WTC11 (cell line): ENCODE data around the gene ESPN.

ENCODE experiments used
- ATF3 ChIP-seq: sonication (generic); formaldehyde crosslinking; conservative IDR thresholded peaks from 2 replicates; pipeline ENCODE4 v1.8.1; 2022; ENCODE audit warnings: mild to moderate bottlenecking, missing genetic modification reagents
- CTCF ChIP-seq: fragments of 200-600 bp; IDR thresholded peaks from 2 replicates; pipeline ENCODE4 v1.8.0; 2022; ENCODE audit warnings: antibody characterized with exemption
- E2F1 ChIP-seq: sonication (generic); formaldehyde crosslinking; IDR thresholded peaks from 2 replicates; pipeline ENCODE4 v1.8.0; 2022; ENCODE audit warnings: mild to moderate bottlenecking, missing genetic modification reagents
- IRF1 ChIP-seq: sonication (generic); formaldehyde crosslinking; IDR thresholded peaks from 2 replicates; pipeline ENCODE4 v1.8.0; 2023; ENCODE audit warnings: missing genetic modification reagents
- MAX ChIP-seq: sonication (generic); formaldehyde crosslinking; IDR thresholded peaks from 2 replicates; pipeline ENCODE4 v1.8.0; 2022; ENCODE audit warnings: mild to moderate bottlenecking, missing genetic modification reagents
- MYBL2 ChIP-seq: sonication (generic); formaldehyde crosslinking; IDR thresholded peaks from 2 replicates; pipeline ENCODE4 v1.8.1; 2023; ENCODE audit warnings: mild to moderate bottlenecking, moderate library complexity, missing genetic modification reagents
- NR1H2 ChIP-seq: sonication (generic); formaldehyde crosslinking; IDR thresholded peaks from 2 replicates; pipeline ENCODE4 v1.9.0; 2021; ENCODE audit warnings: mild to moderate bottlenecking, moderate library complexity, missing genetic modification reagents
- RELA ChIP-seq: sonication (generic); formaldehyde crosslinking; IDR thresholded peaks from 2 replicates; pipeline ENCODE4 v1.8.1; 2022; ENCODE audit warnings: missing genetic modification reagents, mild to moderate bottlenecking, borderline replicate concordance
- RORB ChIP-seq: fragments of 250-450 bp; sonication (Bioruptor Pico); IDR thresholded peaks from 2 replicates; pipeline ENCODE4 v1.9.0; 2021; ENCODE audit warnings: mild to moderate bottlenecking
- SMAD3 ChIP-seq: sonication (generic); formaldehyde crosslinking; IDR thresholded peaks from 2 replicates; pipeline ENCODE4 v1.8.0; 2022; ENCODE audit warnings: missing genetic modification reagents, mild to moderate bottlenecking, borderline replicate concordance
- USF1 ChIP-seq: sonication (generic); formaldehyde crosslinking; IDR thresholded peaks from 2 replicates; pipeline ENCODE4 v1.8.0; 2022; ENCODE audit warnings: mild to moderate bottlenecking, missing genetic modification reagents
- ZNF138 ChIP-seq: sonication (generic); formaldehyde crosslinking; conservative IDR thresholded peaks from 2 replicates; pipeline ENCODE4 v1.8.1; 2022; ENCODE audit warnings: mild to moderate bottlenecking, moderate library complexity, missing genetic modification reagents

GRCh38 chr1:6495041-6495441 lies 70.5 kb downstream of the ESPN start:
- no peak for TF ChIP-seq E2F1
- no peak for TF ChIP-seq NR1H2
- TF ChIP-seq ATF3, result no peak
- no peak for TF ChIP-seq RELA (CRISPR knock-in tag)
- TF ChIP-seq CTCF, result no peak
- TF ChIP-seq ZNF138, result no peak
- TF ChIP-seq RORB (CRISPR knock-in tag), result no peak
- TF ChIP-seq SMAD3 (CRISPR knock-in tag), result no peak
- TF ChIP-seq MAX (CRISPR knock-in tag), result no peak
- no peak for TF ChIP-seq IRF1 (CRISPR knock-in tag)
- no peak for TF ChIP-seq MYBL2 (CRISPR knock-in tag)
- no peak for TF ChIP-seq USF1 (CRISPR knock-in tag)
